ENCODE results near the gene PLXDC2. TPM values are rescaled to one million over a fixed set of nuclear protein-coding genes. Genes with fewer than 3 reads are reported as not detected.

Gene PLXDC2
- polyA plus RNA-seq, 2 of the 4 experiments (the other 2 are of a cell fraction), result 0.08 to 0.09 TPM

DNA sequence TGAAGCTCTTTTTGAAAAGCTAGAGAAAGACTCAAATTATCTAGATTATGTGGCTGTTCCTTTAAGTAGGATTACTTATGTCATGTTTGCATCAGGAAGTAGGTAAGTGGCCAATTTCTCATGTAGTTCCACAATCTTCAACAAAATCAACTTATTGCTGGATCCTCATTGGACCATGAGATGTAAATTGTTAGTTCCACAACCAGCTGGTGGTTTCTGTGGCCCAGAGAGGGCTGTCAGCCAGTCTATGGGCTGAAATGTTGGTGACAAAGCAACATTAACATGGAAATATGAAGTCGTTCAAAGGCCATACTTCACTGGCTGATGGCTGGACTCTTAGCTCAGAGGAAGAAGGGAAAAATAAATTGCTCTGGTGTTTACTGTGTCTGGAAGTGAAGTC is 157.9 kb downstream of the PLXDC2 start:
- Histone ChIP-seq H3K27ac (no peak overlapping the region), H3K9me3 (no peaks in the 10 kb centered on the region), H3K4me2 (no peak overlapping the region), H3K4me1 (no peaks in the 10 kb centered on the region), H3K4me3 (no peak overlapping the region)
- no peak for DNase-seq (ENCODE audit: low read depth in 1 of 2, low spot score in 1 of 2)
- no peak for ATAC-seq
- 26% methylated on average over 1 of the region's 1 CpG for WGBS (ENCODE audit: missing lambda C conversion rate)
- TF ChIP-seq FOXS1 (CRISPR knock-in tag; IDR thresholded peaks at IDR 0.05) (no peak), TP53 (CRISPR knock-in tag; IDR thresholded peaks at IDR 0.05) (no peak), EHMT2 (IDR thresholded peaks at IDR 0.05; ENCODE audit: low read depth) (no peak), NR3C1 (IDR thresholded peaks at IDR 0.05) (no peak), EHF (CRISPR knock-in tag; IDR thresholded peaks at IDR 0.05) (no peak), CBX8 (IDR thresholded peaks at IDR 0.05) (no peak), JUNB (IDR thresholded peaks at IDR 0.05) (no peak)
- TF ChIP-seq, protein P1, sequence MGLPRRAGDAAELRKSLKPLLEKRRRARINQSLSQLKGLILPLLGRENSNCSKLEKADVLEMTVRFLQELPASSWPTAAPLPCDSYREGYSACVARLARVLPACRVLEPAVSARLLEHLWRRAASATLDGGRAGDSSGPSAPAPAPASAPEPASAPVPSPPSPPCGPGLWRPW (IDR thresholded peaks at IDR 0.05), result no peak
- TF ChIP-seq, protein P2, sequence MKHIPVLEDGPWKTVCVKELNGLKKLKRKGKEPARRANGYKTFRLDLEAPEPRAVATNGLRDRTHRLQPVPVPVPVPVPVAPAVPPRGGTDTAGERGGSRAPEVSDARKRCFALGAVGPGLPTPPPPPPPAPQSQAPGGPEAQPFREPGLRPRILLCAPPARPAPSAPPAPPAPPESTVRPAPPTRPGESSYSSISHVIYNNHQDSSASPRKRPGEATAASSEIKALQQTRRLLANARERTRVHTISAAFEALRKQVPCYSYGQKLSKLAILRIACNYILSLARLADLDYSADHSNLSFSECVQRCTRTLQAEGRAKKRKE (CRISPR knock-in tag; IDR thresholded peaks at IDR 0.05; ENCODE audit: low read depth), result no peak
- CTCF ChIA-PET, result interaction anchor here (0.5 kb wide), 1 partner anchor 1727 kb away, joined by 3 read pairs; no protein-coding TSS in a partner anchor
- no peak for FAIRE-seq
- POLR2A ChIA-PET, result no interaction called here

DNA sequence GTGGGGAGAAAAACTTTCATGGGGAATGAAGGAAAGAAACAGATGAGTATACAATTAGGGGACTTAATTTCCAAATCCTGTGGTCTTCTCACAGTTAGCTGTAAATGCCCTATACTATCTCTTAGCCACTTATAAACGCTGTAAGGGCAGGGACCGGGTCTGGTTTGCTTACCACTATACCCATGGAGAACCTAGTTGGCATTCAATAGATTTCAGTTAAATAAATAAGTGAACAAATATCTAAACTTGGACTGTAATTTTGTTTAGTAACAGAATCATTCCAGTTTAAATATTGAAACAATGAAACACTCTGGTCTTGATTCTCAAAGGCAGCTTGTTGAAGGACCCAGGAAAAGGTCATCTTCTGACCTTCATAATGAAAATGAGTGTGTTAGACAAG is 158.3 kb downstream of the PLXDC2 start:
- TF ChIP-seq PHF8 (IDR thresholded peaks at IDR 0.05; ENCODE audit: borderline replicate concordance, low read depth), result no peak
- TF ChIP-seq JUNB (IDR thresholded peaks at IDR 0.05), result no peak
- TF ChIP-seq FOSL2 (IDR thresholded peaks at IDR 0.05), result no peak
- TF ChIP-seq FOSL2 (CRISPR knock-in tag; IDR thresholded peaks at IDR 0.05), result no peak
- no peak for TF ChIP-seq KDM1A (IDR thresholded peaks at IDR 0.05; ENCODE audit: low read depth)
- no peak for TF ChIP-seq ZNF302 (CRISPR knock-in tag; IDR thresholded peaks at IDR 0.05)
- no peak for TF ChIP-seq HEYL (CRISPR knock-in tag; IDR thresholded peaks at IDR 0.05)
- no peak for TF ChIP-seq HOXB13 (CRISPR knock-in tag; IDR thresholded peaks at IDR 0.05; ENCODE audit: low read depth)
- TF ChIP-seq, protein P3, sequence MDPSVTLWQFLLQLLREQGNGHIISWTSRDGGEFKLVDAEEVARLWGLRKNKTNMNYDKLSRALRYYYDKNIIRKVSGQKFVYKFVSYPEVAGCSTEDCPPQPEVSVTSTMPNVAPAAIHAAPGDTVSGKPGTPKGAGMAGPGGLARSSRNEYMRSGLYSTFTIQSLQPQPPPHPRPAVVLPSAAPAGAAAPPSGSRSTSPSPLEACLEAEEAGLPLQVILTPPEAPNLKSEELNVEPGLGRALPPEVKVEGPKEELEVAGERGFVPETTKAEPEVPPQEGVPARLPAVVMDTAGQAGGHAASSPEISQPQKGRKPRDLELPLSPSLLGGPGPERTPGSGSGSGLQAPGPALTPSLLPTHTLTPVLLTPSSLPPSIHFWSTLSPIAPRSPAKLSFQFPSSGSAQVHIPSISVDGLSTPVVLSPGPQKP (IDR thresholded peaks at IDR 0.05; ENCODE audit: low read depth, low read length), result no peak
- TF ChIP-seq, protein P1 (IDR thresholded peaks at IDR 0.05), result no peak
- TF ChIP-seq CHD4 (IDR thresholded peaks at IDR 0.05; ENCODE audit: borderline replicate concordance), result no peak
- no peak for TF ChIP-seq GATA3 (IDR thresholded peaks at IDR 0.05; ENCODE audit: borderline replicate concordance)
- Histone ChIP-seq H3K9me3 (no peaks in the 10 kb centered on the region), H3K4me3 (no peak overlapping the region), H3K4me2 (no peak overlapping the region), H3K4me1 (no peaks in the 10 kb centered on the region), H3K27ac (no peak overlapping the region)
- ChIA-PET CTCF (interaction anchor here (0.5 kb wide), 1 partner anchor 1727 kb away, joined by 3 read pairs; no protein-coding TSS in a partner anchor), POLR2A (no interaction called here)
- 3% methylated on average over 2 of the region's 2 CpGs for WGBS (ENCODE audit: missing lambda C conversion rate)
- no peak for FAIRE-seq
- DNase-seq (ENCODE audit: low read depth in 1 of 2, low spot score in 1 of 2), result no peak
- ATAC-seq, result no peak

DNA sequence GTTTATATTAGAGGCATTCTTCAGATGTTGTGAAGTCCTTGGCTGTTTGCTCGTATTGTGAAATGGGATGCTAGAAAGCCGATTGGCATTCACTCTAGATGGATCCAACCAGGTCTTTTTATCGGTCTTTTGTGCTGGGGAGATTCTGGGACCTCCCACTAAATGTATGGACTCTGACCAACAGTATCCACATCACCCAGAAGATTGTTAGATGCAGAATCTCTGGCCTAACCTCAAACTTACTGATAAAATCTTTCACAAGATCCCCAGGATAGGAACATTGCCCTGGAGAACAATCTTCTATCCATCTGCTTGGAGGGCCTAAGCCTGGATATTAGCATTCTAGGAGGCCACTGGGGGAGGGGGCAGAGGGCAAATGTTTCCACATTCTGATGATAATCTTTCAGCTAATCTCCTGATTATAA is 160.9 kb downstream of the PLXDC2 start:
- no peak for FAIRE-seq
- WGBS (ENCODE audit: missing lambda C conversion rate), result 7% methylated on average over 3 of the region's 3 CpGs
- ChIA-PET CTCF (no interaction called here), POLR2A (no interaction called here)
- DNase-seq (ENCODE audit: low read depth in 1 of 2, low spot score in 1 of 2), result no peak
- Histone ChIP-seq H3K4me2 (no peak overlapping the region), H3K9me3 (no peaks in the 10 kb centered on the region), H3K4me3 (no peak overlapping the region), H3K4me1 (no peaks in the 10 kb centered on the region), H3K27ac (no peak overlapping the region)
- TF ChIP-seq, protein P4, sequence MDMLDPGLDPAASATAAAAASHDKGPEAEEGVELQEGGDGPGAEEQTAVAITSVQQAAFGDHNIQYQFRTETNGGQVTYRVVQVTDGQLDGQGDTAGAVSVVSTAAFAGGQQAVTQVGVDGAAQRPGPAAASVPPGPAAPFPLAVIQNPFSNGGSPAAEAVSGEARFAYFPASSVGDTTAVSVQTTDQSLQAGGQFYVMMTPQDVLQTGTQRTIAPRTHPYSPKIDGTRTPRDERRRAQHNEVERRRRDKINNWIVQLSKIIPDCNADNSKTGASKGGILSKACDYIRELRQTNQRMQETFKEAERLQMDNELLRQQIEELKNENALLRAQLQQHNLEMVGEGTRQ (IDR thresholded peaks at IDR 0.05), result no peak
- TF ChIP-seq NPAS2 (CRISPR knock-in tag; IDR thresholded peaks at IDR 0.05; ENCODE audit: borderline replicate concordance), result no peak
- ATAC-seq, result no peak

Measured in A549 (cell line).